B cell (primary cell): Measurements from ENCODE around the gene IDH3A. TPM values are rescaled to one million over a fixed set of nuclear protein-coding genes. Genes with fewer than 3 reads are reported as not detected.

Experiments
- ATAC-seq: fragments of 200-7000 bp; cut with Tn5 transposase; one replicate; pipeline ENCODE4 v1.10.0; 2021; ENCODE audit warnings: low read depth, mild to moderate bottlenecking, moderate number of reproducible peaks, moderate library complexity
- CTCF ChIA-PET: fragments of 350-600 bp; sonication (Branson Sonifier 250); formaldehyde crosslinking; loops from one replicate; lab custom pipeline; 2021; ENCODE audit warnings: antibody characterized with exemption, inconsistent platforms; lab: Charles Lee
- POLR2A ChIA-PET: fragments of 350-600 bp; sonication (Branson Sonifier 250); formaldehyde crosslinking; loops from one replicate; lab custom pipeline; 2021; ENCODE audit warnings: antibody characterized with exemption; lab: Charles Lee
- DNase-seq: peaks from one replicate; pipeline ENCODE4 v3.0.0; 2013
- H2AFZ ChIP-seq: 2 replicates; pipeline ENCODE4 v1.6.1; 2012; ENCODE audit warnings: mild to moderate bottlenecking, low read depth, low read length; ENCODE audit not compliant: insufficient read depth, poor library complexity, severe bottlenecking
- H3K27ac ChIP-seq, 2 donors: 1 replicate in 1 of 2; 2 replicates in 1 of 2; pipeline ENCODE4 v1.5.1; 2012 to 2013; ENCODE audit warnings: low read length in 2 of 2, mild to moderate bottlenecking in 2 of 2, moderate library complexity in 1 of 2
- H3K27me3 ChIP-seq, 4 experiments: fragments of 200-600 bp in 1 of 4; sonication (generic) in 1 of 4; replicated peaks in 1 of 4; 1 replicate in 2 of 4; 2 replicates in 2 of 4; pipeline versions ENCODE4 v1.6.1 to v1.7.0; 2013 to 2016; ENCODE audit warnings: low read length in 3 of 4, mild to moderate bottlenecking in 2 of 4, mixed read lengths in 1 of 4, moderate library complexity in 1 of 4; ENCODE audit not compliant: insufficient read depth in 4 of 4, control insufficient read depth in 3 of 4; ENCODE audit errors: control extremely low read depth in 1 of 4
- H3K36me3 ChIP-seq, 2 experiments: replicated peaks in 1 of 2; 1 replicate in 1 of 2; 2 replicates in 1 of 2; pipeline versions ENCODE4 v1.6.1 to v1.7.1; 2013; ENCODE audit warnings: low read length in 1 of 2; ENCODE audit not compliant: insufficient read depth in 2 of 2, control insufficient read depth in 1 of 2; ENCODE audit errors: control extremely low read depth in 1 of 2, extremely low read depth in 1 of 2
- H3K4me1 ChIP-seq, 2 donors: fragments of 200-600 bp in 1 of 2; sonication (generic) in 1 of 2; 1 replicate in 1 of 2; 2 replicates in 1 of 2; pipeline versions ENCODE4 v1.5.1 to v1.6.1; 2013 to 2017; ENCODE audit warnings: low read length in 2 of 2; ENCODE audit not compliant: control insufficient read depth in 2 of 2, insufficient read depth in 2 of 2
- H3K4me2 ChIP-seq: replicated peaks from 2 replicates; pipeline ENCODE3; 2012; ENCODE audit warnings: mild to moderate bottlenecking, low read depth, low read length; ENCODE audit not compliant: poor library complexity, severe bottlenecking
- H3K4me3 ChIP-seq, 5 experiments: fragments of 200-600 bp in 1 of 5; sonication (generic) in 1 of 5; 1 replicate in 3 of 5; 2 replicates in 2 of 5; pipeline versions ENCODE4 v1.5.1 to v1.7.0; 2011 to 2016; ENCODE audit warnings: low read length in 4 of 5, mild to moderate bottlenecking in 4 of 5, low read depth in 2 of 5, control low read depth in 1 of 5, moderate library complexity in 1 of 5; ENCODE audit not compliant: insufficient read depth in 1 of 5; ENCODE audit errors: control extremely low read depth in 1 of 5, extremely low read depth in 1 of 5
- H3K79me2 ChIP-seq: fragments of 200-600 bp; sonication (generic); one replicate; pipeline ENCODE4 v1.6.0; 2016; ENCODE audit warnings: low read length; ENCODE audit not compliant: control insufficient read depth, insufficient read depth
- H3K9ac ChIP-seq: fragments of 200-600 bp; sonication (generic); 2 replicates; pipeline ENCODE4 v1.6.1; 2017; ENCODE audit warnings: mild to moderate bottlenecking, low read length, moderate library complexity
- H3K9me3 ChIP-seq, 3 donors: one replicate each; pipeline versions ENCODE4 v1.6.1 to v1.7.1; 2013; ENCODE audit warnings: low read length in 2 of 3; ENCODE audit not compliant: control insufficient read depth in 2 of 3, insufficient read depth in 1 of 3; ENCODE audit errors: control extremely low read depth in 1 of 3
- H4K20me1 ChIP-seq: 2 replicates; pipeline ENCODE4 v1.6.0; 2012; ENCODE audit warnings: mild to moderate bottlenecking, low read length; ENCODE audit not compliant: insufficient read depth, control insufficient read depth, poor library complexity, severe bottlenecking
- H3K27ac Mint-ChIP-seq: one replicate; pipeline ENCODE4 v1.8.0; 2021; ENCODE audit warnings: mixed read lengths
- H3K27me3 Mint-ChIP-seq: one replicate; pipeline ENCODE4 v1.8.0; 2021; ENCODE audit warnings: mixed read lengths
- H3K4me1 Mint-ChIP-seq: one replicate; pipeline ENCODE4 v1.8.0; 2021; ENCODE audit warnings: mixed read lengths
- H3K4me3 Mint-ChIP-seq: one replicate; pipeline ENCODE4 v1.8.0; 2021; ENCODE audit warnings: mixed read lengths
- H3K9me3 Mint-ChIP-seq: one replicate; pipeline ENCODE4 v1.8.0; 2022; ENCODE audit warnings: mixed read lengths; ENCODE audit not compliant: insufficient read depth
- EZH2 ChIP-seq: IDR thresholded peaks from 2 replicates; pipeline ENCODE4 v1.6.1; 2012; ENCODE audit warnings: borderline replicate concordance, low read depth, mild to moderate bottlenecking, moderate library complexity, low read length; ENCODE audit not compliant: insufficient read depth, poor library complexity, severe bottlenecking
- WGBS: methylation state at CpG from one replicate; pipeline ENCODE4 v1.1.5; 2013; ENCODE audit warnings: missing lambda C conversion rate; ENCODE audit not compliant: insufficient coverage; 5-methylcytosine and 5-hydroxymethylcytosine counted together
- intact Hi-C: fragments of 100-400 bp; cut with micrococcal nuclease; formaldehyde crosslinking; loops from one replicate; pipeline ENCODE4 v1.10.0; 2022
- polyA plus RNA-seq: library from polyadenylated mRNA; depleted of rRNA; stranded (reverse); fragments of >200 nt; gene quantifications from 2 replicates; pipeline ENCODE4 v1.2.3, GENCODE V29; 2012
- total RNA-seq, 2 donors: library from RNA; stranded (reverse); fragments of 120-200 nt in 1 of 2; gene quantifications; 1 replicate in 1 of 2; 2 replicates in 1 of 2; pipeline versions ENCODE4 v1.2.3 to v1.2.4, GENCODE V29; 2013 to 2022
- TF ChIP-seq, protein P1 (sequence below): fragments of 200-600 bp; IDR thresholded peaks from one replicate; pipeline ENCODE4 v1.8.0; 2022; ENCODE audit warnings: antibody characterized with exemption, mild to moderate bottlenecking

The IDH3A gene
- total and polyA plus RNA-seq, 2 donors (not counting 1 experiment from before 2014, with no cell fraction given) = 39.7 to 71.7 TPM

GRCh38 chr15:78197632-78198031, 48.5 kb downstream of the IDH3A start:
- Mint-ChIP-seq H3K9me3 (no peaks in the 10 kb centered on the region), H3K4me1 (peaks cover 2% of the 10 kb centered on the region), H3K27me3 (peaks cover 3% of the 10 kb centered on the region), H3K27ac (no peak overlapping the region), H3K4me3 (no peak overlapping the region)
- no peak overlapping the region for H3K27ac ChIP-seq
- intact Hi-C loops = loop anchor here (5.0 kb wide), 1 partner anchor 510 kb away; no protein-coding TSS in a partner anchor
- no peaks in the 10 kb centered on the region for H4K20me1 ChIP-seq
- no peak for ATAC-seq
- ChIA-PET CTCF (interaction anchor here (0.6 to 16.6 kb wide), 9 partner anchors 13 to 84 kb away, joined by 3 to 394 read pairs (median 44); partner anchors contain the start of gene CIB2), POLR2A (no interaction called here)
- H3K4me2 ChIP-seq = no peak overlapping the region
- WGBS = 93% methylated on average over 4 of the region's 7 CpGs
- no peak overlapping the region for H3K9ac ChIP-seq
- H3K4me1 ChIP-seq = no peaks in the 10 kb centered on the region
- H3K9me3 ChIP-seq = no peaks in the 10 kb centered on the region
- H3K4me3 ChIP-seq = no peak overlapping the region
- no peaks in the 10 kb centered on the region for H3K36me3 ChIP-seq
- no peak for DNase-seq
- H3K79me2 ChIP-seq = no peaks in the 10 kb centered on the region
- no peak overlapping the region for H2AFZ ChIP-seq
- H3K27me3 ChIP-seq = no peaks in the 10 kb centered on the region
- TF ChIP-seq, protein P1, sequence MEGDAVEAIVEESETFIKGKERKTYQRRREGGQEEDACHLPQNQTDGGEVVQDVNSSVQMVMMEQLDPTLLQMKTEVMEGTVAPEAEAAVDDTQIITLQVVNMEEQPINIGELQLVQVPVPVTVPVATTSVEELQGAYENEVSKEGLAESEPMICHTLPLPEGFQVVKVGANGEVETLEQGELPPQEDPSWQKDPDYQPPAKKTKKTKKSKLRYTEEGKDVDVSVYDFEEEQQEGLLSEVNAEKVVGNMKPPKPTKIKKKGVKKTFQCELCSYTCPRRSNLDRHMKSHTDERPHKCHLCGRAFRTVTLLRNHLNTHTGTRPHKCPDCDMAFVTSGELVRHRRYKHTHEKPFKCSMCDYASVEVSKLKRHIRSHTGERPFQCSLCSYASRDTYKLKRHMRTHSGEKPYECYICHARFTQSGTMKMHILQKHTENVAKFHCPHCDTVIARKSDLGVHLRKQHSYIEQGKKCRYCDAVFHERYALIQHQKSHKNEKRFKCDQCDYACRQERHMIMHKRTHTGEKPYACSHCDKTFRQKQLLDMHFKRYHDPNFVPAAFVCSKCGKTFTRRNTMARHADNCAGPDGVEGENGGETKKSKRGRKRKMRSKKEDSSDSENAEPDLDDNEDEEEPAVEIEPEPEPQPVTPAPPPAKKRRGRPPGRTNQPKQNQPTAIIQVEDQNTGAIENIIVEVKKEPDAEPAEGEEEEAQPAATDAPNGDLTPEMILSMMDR = no peak
- TF ChIP-seq EZH2 = no peak

GRCh38 chr15:78200276-78200930, 51.2 kb downstream of the IDH3A start:
- Histone ChIP-seq H3K4me2 (no peak overlapping the region), H3K27ac (no peak overlapping the region), H2AFZ (no peak overlapping the region), H3K4me1 (no peaks in the 10 kb centered on the region), H3K4me3 (no peak overlapping the region), H3K9ac (no peak overlapping the region), H4K20me1 (no peaks in the 10 kb centered on the region), H3K79me2 (no peaks in the 10 kb centered on the region), H3K9me3 (no peaks in the 10 kb centered on the region), H3K36me3 (no peaks in the 10 kb centered on the region), H3K27me3 (peaks cover 0 to 2% (median 0%) of the 10 kb centered on the region in 4 experiments)
- TF ChIP-seq, protein P1 = no peak
- no peak for TF ChIP-seq EZH2
- H3K9me3 Mint-ChIP-seq = no peaks in the 10 kb centered on the region
- intact Hi-C loops = no loop called here
- H3K27ac Mint-ChIP-seq = no peak overlapping the region
- ChIA-PET CTCF (interaction anchor here (1.0 to 16.6 kb wide), 3 partner anchors 40 to 87 kb away, joined by 4 to 394 read pairs (median 7); partner anchors contain the start of gene CIB2), POLR2A (no interaction called here)
- DNase-seq = no peak
- 96% methylated on average over 9 of the region's 10 CpGs for WGBS
- H3K4me3 Mint-ChIP-seq = no peak overlapping the region
- H3K4me1 Mint-ChIP-seq = peaks cover 2% of the 10 kb centered on the region
- peaks cover 10% of the 10 kb centered on the region for H3K27me3 Mint-ChIP-seq
- ATAC-seq = no peak
